ENCODE results near the gene MCF2L2.
A peak's percentile ranks its signal among the peaks of the same experiment; 100 is the strongest.
"Not testable (repeated sequence)": the region's sequence is repeated elsewhere in the genome, so short reads cannot be mapped to it uniquely, and the experiment has no call there.

The MCF2L2 gene

DNA sequence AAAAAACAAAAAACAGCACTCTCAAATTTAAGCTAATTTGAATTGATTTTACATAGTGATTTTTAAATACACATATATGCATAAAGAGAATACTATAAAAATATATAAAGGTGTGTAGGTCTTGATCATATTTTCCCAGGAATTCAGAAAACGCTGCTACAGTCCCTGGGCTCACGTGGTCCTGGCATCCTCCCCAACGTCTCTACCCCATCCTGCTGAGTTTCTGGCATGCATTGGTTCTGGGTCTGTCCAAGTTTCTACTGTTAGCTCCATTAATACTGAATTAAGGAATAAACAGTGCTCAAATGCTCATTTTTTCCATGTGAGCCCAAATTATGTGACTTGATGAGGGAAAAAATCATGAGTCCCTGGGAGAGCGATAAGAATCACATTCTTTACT, 233.2 kb downstream of the MCF2L2 start:
- no peak for DNase-seq

DNA sequence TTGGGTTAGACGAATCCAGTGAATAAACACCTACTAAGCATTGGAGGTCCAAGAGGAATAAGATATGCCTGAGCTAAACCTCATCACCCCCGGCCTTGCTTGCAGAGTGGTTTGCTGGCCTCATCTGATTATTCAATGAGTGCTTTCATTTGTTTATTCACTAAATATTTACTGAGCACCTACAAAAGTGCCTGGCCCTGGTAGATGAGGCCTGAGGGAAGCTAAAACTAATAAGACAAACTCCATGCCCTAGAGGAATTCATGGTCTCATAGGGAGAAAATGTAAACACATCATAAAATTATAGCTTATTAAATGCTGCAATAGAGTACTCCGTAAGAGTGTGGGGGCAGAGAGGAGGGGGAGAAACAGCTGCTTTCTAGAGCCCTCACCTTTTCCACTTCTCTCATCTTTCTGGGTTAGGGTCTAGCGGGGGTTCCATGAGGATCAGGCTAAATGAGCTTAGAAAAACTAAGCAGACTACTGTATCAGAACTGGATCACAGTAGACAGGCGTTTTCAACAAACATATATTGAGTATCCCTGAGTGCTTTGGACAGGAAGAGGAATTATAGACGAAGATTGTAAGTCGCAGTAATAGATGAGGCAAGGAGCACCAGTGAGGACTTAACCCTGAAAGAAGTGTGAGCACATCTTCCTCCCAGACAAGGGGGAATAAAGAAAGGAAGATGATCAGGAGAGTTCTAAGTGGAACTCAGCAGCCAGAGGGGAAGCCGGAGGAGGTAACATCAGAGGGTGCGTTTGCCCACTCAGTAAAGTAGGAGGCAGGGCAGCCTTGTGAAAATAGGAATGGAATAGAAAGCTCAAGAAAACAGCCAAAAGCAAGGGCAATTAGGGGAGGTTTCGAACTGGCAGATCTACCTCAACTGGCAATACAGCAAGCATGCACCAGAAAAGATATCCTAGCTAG, 234.4 kb downstream of the MCF2L2 start:
- DNase-seq: no peak

DNA sequence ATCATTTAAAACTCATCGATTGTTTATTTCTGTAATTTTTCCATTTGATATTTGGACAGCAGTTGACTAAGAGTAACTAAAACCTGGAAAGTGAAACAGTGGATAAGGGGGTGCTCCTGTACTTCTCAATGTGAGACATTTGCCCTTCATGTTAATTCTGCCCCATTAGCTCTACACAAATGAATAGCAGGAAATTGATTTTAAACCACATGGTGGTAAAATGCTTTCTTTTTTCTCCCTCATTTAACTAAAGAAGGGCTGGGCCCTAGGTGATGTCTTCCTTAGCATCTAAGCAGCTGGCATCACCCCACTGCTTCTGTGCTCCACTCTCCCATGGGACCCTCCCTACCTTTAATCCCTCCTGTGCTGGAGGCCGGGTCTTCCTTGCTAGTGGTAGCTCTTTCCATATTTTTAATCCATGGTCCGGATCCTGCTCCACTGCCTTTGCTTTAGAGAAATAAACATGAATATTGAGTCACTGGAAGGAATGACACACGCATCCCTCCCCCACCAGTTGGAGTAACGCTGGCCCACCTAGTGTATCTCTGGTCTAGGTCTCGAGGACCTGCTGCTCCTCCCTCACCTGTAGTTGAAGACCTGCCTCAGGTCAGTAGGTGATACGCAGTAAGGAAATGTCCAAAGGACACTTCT, 235.6 kb downstream of the MCF2L2 start:
- no peak for DNase-seq

DNA sequence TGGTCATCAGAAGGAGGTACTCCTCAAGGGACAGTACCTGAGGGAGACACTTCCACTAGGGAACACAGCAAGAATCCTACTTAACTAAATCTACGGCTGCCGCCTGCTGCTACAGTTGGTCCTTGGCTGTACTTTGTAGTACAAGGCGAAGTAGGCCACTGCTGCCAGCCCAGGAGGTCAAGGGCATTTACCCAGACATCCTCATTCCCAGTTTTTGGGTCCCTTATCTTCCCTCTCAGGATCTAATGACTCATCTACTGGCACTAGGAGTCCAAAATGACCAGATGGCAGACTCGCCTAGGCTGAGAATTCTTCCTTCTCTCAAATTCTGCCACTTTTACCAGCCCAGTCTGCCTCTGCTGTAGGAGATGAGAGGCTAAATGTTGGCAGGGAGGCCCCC, 238.8 kb downstream of the MCF2L2 start:
- no peak for DNase-seq

DNA sequence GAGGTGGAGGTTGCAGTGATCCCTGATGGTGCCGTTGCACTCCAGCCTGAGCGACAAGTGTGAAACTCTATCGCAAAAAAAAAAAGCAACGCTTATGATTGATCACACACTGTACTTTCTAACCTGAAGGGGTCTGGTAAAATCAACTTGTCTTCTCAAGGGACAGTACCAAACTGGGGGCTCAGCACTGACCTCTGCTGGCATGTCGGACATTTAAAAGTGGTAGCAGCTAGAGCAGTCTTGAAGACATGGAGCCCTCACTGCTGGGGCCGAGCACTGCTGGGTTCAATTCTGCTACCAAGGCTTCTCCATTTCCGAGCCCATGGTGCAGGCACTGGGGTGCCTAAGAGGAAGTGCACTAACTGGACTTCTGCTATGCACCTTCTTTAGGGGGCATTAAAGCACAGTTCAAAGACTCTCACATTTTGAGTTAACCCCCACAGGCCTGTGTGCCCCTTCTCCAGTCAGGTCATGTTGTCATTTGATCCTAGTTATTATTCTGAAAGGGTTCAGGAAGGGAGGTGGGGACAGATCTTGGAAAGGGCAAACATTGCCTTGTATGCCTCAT, 239.4 kb downstream of the MCF2L2 start:
- no peak for DNase-seq

DNA sequence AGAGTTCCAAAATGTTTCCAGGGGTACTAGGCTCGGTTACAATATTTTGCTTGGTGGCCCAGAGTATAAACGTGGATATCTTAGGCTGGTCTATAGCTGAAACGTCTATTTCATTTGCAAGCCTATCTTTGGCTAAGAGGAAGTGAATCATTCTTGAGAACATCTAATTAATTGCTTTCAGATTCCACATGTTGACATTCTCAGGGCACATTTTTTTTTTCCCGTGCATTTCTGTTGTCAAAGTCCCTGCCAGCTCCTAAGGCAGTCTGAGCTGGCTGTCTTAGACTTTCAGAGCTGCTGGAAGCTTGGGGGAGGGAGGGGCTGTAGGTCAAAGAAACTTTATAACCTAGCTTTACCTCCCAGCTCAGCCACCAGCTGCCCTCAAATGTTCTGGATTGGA, 242.7 kb downstream of the MCF2L2 start:
- no peak for DNase-seq

DNA sequence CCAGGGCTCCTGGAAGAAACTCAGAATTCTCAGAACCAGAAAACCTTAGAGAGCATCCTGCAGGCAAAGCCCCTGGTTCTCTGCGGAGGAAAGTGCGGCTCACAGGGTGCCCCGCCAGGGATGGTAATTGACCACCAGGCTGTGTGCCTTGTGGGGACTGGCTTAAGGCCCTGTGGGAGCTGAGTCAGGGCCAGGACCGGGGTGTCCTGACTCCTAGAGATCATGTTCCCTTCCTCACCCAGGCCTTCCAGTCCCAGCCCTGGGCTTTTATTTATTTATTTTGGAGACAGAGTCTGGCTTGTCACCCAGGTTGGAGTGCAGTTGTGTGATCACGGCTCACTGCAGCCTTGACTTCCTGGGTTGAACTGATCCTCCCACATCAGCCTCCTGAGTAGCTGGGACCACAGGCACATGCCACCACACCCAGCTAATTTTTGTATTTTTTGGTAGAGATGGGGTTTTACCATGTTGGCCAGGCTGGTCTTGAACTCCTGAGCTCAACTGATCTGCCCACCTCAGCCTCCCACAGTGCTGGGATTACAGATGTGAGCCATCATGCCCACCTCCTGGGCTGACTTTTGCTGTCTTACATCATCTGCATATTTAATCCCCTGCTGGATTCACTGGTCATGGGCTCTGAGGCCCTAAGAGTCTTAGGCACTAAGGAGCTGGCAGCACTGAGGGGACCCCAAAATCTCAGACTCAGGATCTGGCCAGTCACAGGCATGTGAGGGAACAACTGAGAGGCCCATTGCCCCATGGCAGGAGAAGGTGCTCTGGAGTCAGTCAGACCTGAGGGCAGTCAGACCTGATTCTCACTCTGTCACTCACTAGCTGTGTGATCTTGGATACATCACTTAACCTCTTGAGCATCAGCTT, 245.4 kb downstream of the MCF2L2 start:
- DNase-seq: no peak

DNA sequence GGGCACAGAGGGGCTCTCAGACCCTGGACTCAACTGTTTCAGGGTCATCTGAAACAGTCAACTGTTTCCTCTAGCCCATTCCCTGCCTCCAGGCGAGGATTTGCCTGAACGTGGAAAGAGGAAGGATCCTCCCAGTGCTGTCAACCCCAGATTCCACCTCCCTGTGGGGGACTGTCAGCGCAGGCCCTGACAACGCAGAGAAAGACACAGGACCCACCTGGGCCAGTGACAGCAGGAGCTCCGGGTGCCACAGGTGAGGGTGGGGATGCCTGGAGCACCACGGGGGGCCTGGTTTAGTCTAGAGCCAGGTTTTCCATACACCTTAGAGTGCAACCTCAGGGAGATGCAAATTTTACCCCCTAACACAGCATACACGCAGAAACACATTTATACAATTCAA, 246.3 kb downstream of the MCF2L2 start:
- no peak for DNase-seq

DNA sequence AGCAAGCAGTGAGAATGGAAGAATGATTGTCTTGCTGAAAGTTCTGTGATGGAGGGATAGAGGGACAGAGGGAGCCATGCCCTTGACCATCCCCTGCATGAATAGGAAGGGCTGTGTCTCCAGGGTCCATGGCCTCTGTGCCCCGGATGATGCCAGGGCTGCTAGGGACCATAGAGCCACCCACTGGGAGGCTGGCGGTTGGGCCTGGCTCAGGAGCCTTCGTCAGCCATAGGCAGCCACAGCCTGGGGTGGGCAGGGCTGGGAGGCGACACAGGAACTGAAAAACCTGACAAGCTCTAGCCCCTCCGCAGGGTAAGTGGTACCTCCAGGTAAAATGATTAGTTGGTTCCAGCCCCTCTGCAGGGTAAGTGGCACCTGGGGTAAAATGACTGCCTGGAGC, 246.8 kb downstream of the MCF2L2 start:
- no peak for DNase-seq

DNA sequence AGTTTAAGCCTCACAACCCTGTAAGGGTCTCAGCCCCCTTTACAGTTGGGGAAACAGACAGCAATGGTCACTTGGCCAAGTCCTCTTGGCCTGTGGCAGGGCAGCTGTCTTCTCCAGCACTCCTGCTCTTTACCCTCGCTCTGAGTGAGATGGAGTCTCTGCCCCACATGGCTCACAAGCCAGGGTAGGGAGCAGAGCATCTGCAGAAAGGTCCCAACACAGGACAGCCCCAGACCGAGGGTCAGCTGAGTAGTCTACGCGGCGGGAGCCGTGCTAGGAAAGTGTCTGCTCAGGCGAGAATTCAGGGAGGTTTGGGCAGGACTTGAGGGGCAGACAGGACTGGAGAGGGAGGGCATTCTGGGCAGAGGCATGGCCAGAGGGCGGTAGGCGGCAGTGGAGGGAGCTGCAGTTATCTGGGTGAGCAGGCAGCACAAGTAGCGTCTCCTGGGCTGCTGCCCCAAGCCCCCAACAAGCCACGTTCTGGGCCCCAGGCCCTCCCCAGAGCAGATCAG, 247.6 kb downstream of the MCF2L2 start:
- no peak for DNase-seq

DNA sequence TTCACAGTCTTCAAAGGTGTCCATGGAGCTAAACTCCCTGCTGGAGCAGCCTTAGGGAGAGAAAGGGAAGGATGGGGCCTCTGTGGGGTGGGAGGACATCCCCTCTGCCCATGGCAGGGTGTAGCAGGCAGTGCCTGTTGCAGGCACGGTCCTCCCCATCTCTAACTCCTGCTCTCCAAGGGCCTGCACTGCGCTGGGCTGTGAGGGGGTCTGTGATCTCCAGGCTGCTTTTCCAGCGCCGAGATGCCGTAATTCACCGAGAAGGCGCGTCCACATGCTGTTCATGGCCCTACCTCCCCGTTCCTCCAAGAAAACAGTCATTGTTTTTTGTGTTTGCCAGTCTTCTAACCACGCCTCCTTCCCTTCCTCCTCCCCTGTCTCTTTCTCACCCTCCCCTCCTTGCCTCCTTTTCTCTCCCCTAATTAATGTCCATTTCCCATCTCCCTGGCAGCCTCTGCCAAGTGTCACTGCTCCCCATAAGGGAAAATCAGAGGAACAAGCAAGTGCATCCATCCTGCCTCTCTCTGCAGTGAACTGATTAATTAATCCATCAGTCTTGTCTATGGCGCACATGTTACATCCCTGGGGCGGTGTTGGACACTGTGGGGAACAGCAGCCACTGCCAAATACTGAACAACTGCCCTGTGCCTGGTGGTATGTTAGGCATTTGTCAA, 248.2 kb downstream of the MCF2L2 start:
- DNase-seq: no peak

DNA sequence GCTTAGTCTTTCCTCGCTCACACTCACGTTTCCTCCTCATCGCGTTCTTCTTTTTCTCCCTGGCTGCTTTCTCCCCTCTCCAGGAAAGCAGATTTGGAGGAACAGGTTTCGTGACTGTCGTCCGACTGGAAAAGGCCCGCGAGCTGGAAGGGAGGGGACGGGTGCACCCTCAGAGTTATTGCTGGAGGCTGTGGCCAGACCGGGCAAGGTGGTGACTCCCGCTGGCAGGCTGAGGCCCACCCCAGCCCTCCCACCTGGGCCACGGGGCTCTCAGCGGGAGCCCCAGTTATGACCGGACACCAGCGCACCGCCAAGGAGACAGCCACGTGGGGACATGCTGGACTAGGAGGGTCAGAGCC, 248.9 kb downstream of the MCF2L2 start:
- not testable (repeated sequence) for DNase-seq

DNA sequence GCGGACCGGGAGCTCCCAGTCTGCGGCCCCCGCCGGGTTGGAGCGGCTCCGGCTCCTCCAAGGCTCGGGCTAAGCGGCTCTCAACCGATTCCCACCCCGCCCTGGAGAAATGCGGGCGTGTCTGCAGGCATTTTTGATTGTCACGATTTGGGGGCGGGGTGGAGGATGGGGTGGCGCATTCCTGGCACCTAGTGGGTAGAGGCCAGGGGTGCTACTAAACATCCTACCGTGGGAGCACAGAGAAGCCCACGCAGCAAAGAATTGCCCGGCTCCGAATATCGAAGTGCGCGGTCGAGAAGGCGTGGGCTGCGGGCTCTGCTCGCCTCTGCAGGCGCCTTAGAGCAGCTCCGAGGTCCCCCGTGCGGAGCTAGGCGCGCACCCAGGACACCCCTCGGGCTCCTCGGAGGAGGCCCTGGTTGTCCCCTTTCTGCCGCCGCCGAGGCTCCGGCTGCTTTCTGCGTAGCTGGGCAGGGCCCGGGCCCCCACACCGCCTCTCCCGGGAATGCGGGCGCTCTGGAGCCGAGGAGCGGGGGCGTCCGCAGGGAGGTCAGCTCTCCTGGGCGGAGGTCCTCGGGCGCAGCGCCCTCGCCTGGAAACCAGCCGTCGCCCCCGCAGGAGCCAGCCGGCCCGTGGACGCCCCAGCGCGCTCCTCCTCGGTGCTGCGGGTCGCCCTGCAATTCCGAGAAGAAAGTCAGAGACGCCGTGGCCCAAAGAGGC, 249.4 kb downstream of the MCF2L2 start:
- DNase-seq: peak; percentile 22

DNA sequence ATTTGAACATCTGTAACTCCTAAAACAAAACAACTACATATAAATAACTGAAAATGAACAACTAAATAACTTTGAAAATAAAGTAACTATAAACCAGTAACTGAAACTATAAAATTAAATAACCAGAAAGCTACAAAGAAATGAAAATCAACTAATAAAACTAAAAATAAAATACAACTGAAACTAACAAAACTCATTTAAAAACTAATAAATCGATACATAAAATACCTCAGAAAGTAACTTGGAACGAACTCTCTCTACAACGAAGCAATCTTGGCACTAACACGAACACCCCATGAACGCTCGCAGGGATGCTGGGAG, 249.9 kb downstream of the MCF2L2 start:
- no peak for DNase-seq

DNA sequence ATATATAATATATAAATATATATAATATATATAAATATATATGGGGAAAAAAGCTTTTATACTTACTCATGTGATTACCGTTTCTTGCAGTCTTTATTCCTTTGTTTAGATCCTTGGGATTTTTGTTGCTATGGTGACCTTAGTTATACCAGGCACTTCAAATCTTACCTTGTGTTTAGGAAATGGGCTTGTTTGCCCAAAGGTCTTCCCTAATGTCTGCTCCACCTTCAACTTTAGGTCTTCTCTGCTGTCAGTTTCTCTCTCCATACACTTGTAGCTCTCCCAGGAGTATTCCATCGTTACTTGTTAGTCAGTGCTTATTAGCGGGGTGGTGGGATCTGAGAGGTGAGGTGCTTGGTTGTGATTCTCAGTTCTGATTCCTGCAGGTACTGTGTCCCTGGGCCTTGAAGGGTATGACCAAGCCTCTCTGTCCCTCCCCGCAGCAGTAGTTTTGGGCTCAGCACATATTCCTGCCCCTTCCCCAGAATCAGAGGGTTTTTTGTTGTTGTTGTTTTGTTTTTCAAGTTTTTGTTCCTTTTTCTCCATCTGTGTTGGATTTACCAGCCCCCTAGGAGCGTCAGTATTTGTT, 256.3 kb downstream of the MCF2L2 start:
- no peak for DNase-seq

DNA sequence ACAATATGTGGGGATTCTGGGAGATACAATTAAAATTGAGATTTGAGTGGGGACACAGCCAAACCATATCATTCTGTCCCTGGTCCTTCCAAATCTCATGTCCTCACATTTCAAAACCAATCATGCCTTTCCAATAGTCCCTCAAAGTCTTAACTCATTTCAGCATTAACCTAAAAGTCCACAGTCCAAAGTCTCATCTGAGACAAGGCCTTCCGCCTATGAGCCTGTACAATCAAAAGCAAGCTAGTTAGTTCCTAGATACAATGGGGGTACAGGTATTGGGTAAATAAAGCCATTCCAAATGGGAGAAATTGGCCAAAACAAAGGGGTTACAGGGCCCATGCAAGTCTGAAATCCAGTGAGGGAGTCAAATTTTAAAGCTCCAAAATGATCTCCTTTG, 260.4 kb downstream of the MCF2L2 start:
- DNase-seq: not testable (repeated sequence)

DNA sequence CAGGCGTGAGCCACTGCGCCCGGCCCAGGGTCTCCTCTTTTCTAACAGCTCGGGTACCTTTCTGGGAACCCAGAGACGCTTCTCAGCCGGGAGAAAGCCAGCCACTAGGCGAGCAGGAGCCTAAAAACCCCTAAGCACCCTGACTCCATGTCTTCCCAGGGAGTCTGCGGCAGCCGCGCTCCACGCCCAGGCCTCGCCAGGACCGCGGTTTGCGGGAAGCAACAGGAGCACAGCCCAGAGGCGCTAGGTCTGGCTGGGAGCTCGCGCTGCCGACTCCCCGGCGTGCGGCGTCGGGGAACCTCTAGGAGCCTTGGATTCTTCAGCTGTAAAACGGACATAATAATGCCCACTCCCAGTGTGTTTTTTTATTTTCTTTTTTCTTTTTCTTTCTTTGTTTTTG, 264.9 kb downstream of the MCF2L2 start:
- DNase-seq: no peak

DNA sequence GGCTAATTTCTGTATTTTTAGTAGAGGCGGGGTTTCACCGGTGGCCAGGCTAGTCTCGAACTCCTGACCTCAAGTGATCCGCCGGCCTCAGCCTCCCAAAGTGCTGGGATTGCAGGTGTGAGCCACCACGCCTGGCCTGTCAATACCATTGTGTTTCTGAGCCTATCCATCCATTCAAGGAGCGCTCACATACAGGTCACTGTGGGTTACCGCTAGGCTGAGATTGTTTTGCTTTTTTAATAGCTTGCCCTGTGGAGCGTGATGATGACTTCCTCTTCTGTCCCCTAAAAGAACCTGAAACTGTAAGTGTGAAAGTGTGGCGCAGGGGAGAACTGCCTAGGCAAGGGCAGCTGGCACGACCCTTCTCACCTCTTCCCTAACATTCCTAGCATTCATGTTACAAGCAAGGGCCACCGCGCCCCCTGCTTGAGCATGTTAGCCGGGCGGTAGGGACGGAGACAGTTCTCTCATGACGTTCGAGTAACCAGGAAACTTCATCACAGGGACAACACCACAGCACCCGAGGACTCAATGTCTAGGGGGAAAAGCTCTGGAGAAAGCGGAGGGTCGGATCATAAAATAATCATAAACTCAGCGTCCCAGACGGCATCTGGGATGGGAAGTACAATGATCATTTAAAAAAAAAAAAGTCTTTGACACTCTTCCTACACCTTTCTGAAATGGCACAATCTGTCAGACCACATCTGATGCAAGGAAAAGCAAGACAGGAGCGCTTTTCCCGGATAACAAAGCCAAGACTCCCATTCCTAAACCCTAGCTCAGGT, 266.7 kb downstream of the MCF2L2 start:
- DNase-seq: peak; percentile 10

DNA sequence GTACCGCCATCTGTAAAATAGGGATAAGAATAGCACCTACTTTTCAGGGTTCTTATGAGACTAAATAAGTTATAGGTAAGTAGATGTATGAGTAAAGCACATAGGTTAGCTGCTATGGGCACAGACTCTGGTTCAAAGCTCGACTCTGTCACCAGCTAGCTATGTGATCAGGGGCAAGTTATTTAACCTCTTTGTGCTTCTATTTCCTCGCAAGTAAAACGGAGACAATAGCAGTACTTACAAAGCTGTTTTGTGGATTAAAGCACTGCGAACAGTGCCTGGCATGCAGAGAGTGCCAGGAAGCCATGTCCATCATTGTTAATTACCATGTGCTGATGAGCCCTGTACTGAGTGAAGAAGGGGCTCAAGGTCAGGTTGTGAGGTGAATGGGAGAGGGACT, 267.8 kb downstream of the MCF2L2 start:
- DNase-seq: no peak

DNA sequence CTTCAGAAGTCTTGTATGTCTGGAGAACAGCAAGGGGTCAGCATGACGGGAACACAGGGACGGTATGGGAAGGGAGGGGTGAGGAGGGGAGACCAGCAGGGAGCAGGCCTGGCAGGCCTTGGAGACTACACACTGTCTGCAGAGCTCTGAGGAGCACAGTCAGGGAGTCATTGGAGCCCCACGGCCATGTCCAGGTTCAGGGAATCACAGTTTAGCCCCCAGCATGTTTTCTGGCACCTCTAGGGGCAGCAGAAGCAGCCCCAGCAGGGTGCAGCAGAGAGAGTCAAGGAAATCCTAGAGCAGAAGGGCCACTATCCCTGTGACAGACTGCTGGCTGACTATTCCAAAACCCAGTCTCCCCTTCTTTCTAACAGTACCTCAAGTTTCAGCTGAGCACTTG, 269.1 kb downstream of the MCF2L2 start:
- no peak for DNase-seq

Data from CD4-positive, alpha-beta T cell treated with Interleukin-10 for 1 hour (primary cell).